Endothelial cell of umbilical vein (primary cell): ENCODE measurements around the gene ACBD6.

Source experiments
- EZH2 ChIP-seq: IDR thresholded peaks from 2 replicates; pipeline ENCODE4 v1.6.1; 2012; ENCODE audit warnings: borderline replicate concordance, low read depth, mild to moderate bottlenecking, moderate library complexity, low read length, inconsistent platforms; ENCODE audit not compliant: severe bottlenecking
- FOS ChIP-seq: IDR thresholded peaks from 2 replicates; pipeline ENCODE4 v1.6.1; 2011; ENCODE audit warnings: mild to moderate bottlenecking, low read length, moderate library complexity, borderline replicate concordance; ENCODE audit not compliant: insufficient read depth
- TF ChIP-seq, protein P1 (sequence below), 2 donors: IDR thresholded peaks; 1 replicate in 1 of 2; 2 replicates in 1 of 2; pipeline ENCODE4 v1.5.1; 2011; ENCODE audit warnings: low read length in 2 of 2, mild to moderate bottlenecking in 2 of 2, moderate library complexity in 2 of 2, control low read depth in 1 of 2, inconsistent platforms in 1 of 2, low read depth in 1 of 2; ENCODE audit not compliant: insufficient read depth in 1 of 2; ENCODE audit errors: extremely low read depth in 1 of 2

GRCh38 chr1:180278194-180278515, 224.2 kb downstream of the ACBD6 start:
- no peak for TF ChIP-seq FOS
- TF ChIP-seq, protein P1, sequence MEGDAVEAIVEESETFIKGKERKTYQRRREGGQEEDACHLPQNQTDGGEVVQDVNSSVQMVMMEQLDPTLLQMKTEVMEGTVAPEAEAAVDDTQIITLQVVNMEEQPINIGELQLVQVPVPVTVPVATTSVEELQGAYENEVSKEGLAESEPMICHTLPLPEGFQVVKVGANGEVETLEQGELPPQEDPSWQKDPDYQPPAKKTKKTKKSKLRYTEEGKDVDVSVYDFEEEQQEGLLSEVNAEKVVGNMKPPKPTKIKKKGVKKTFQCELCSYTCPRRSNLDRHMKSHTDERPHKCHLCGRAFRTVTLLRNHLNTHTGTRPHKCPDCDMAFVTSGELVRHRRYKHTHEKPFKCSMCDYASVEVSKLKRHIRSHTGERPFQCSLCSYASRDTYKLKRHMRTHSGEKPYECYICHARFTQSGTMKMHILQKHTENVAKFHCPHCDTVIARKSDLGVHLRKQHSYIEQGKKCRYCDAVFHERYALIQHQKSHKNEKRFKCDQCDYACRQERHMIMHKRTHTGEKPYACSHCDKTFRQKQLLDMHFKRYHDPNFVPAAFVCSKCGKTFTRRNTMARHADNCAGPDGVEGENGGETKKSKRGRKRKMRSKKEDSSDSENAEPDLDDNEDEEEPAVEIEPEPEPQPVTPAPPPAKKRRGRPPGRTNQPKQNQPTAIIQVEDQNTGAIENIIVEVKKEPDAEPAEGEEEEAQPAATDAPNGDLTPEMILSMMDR (IDR thresholded peaks at IDR 0.05; ENCODE audit: extremely low read depth in 1 of 2, insufficient read depth in 1 of 2, low read depth in 1 of 2, low read length in 2 of 2), result no peak
- no peak for TF ChIP-seq EZH2
